ENCODE results near the gene ZSCAN16. TPM values are rescaled to one million over a fixed set of nuclear protein-coding genes. Genes with fewer than 3 reads are reported as not detected.

The ZSCAN16 gene
- total and polyA plus RNA-seq, 9 of the 15 experiments (the other 6 are each of a cell fraction or from before 2014, with no cell fraction given), result 0.08 TPM; not detected in 8

DNA sequence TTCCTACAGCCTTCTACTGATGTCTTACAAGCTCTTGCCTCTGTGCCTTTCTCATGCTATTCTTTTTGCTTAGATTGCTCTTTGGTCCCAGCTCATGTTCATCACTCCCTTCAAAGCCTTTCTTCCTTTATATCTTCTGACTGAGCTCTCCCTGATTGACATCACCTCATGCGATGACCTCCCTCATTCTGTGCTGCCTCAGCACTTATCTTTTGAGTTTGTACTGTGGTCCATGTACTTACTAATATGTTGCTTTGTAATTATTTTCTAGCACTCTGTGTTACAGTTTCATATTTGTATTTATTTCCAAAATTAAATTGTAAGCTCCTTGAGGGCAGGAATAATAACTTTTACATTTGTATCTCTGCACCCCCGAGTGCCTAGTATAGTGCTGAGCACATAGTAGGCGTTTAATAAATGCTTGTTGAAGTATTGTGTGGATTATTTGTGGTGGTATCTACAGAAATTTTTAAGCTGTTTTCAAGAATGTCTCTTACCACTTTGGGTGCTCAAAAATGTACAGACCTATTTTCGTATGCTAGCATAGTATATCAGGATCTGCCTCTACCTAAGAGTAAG is 34.7 kb downstream of the ZSCAN16 start:
- intact Hi-C loops (cut with micrococcal nuclease), result no loop called here
- POLR2A ChIA-PET, result interaction anchor here (1.0 to 1.3 kb wide), 3 partner anchors 12 to 18 kb away, joined by 3 to 12 read pairs (median 3); partner anchors contain the start of gene ZKSCAN8

DNA sequence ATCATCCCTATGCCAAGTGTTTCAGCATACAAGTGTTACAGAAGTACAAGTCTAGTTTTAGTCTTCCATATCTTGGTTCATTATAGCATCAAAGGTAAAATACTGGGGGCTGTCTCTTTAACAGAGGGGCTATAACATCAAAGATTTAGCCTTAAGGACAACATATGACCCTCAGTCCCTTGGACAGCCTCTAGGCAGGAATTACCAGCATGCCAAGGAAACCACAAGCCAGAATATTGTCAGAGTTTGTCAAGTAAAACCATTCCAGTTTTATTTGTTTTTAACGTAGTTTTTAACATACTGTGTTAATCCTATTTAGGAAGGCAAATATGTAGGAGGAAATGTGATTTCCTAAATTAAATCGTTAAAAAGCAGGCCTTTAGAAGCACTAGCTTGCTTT is 35.8 kb downstream of the ZSCAN16 start:
- intact Hi-C loops (cut with micrococcal nuclease), result loop anchor here (5.0 kb wide), 1 partner anchor 52 kb away; no protein-coding TSS in a partner anchor
- CTCF ChIA-PET (ENCODE audit: low intra/inter-chr PET ratio), result no interaction called here
- FAIRE-seq, result no peak

More for the DNA sequence above, 34.7 kb downstream of the ZSCAN16 start:
- CTCF ChIA-PET (ENCODE audit: low intra/inter-chr PET ratio), result no interaction called here
- WGBS (ENCODE audit: insufficient coverage, low coverage, missing lambda C conversion rate), result 88% methylated on average over 4 of the region's 4 CpGs
- Histone ChIP-seq H3K36me3 (ENCODE audit: control insufficient read depth, insufficient read depth, low read length) (peaks cover 42% of the 10 kb centered on the region), H3K4me1 (replicated peaks in 1 of 2; ENCODE audit: control insufficient read depth in 2 of 2, insufficient read depth in 2 of 2, low read length in 2 of 2) (peaks cover 5 to 8% of the 10 kb centered on the region in 2 experiments), H3K9me3 (replicated peaks; ENCODE audit: control insufficient read depth, insufficient read depth, low read depth, low read length) (0 out of 2 replicates have a peak, but pooled peaks cover 4% of the 10 kb centered on the region), H3K4me2 (ENCODE audit: insufficient read depth, low read length) (no peak overlapping the region), H3K27me3 (ENCODE audit: control insufficient read depth in 2 of 2, insufficient read depth in 2 of 2, low read length in 2 of 2) (no peaks in the 10 kb centered on the region), H4K20me1 (replicated peaks; ENCODE audit: control insufficient read depth, insufficient read depth, low read length) (no peaks in the 10 kb centered on the region), H3K9me1 (ENCODE audit: control insufficient read depth, insufficient read depth, low read length) (no peaks in the 10 kb centered on the region), H3K79me2 (ENCODE audit: control insufficient read depth, insufficient read depth, low read length) (no peaks in the 10 kb centered on the region), H2AFZ (ENCODE audit: low read depth, low read length) (no peak overlapping the region), H3K4me3 (no peak overlapping the region), H3K9ac (ENCODE audit: insufficient read depth in 1 of 2, low read depth in 2 of 2, low read length in 2 of 2) (no peak overlapping the region), H3K27ac (ENCODE audit: extremely low read depth, low read depth, low read length) (no peak overlapping the region)
- in situ Hi-C loops (cut with MboI), result no loop called here
- no peak for FAIRE-seq
- peak; percentile 26; the same call in 1 of the 2 replicates for TF ChIP-seq C11orf30 (IDR thresholded peaks at IDR 0.05; ENCODE audit: low read depth)
- peak; percentile 78 for TF ChIP-seq ZNF316 (IDR thresholded peaks at IDR 0.05)
- peak; percentile 62; the same call in 1 of the 2 replicates for TF ChIP-seq ADNP (tag; IDR thresholded peaks at IDR 0.05)
- TF ChIP-seq GABPB2 (CRISPR knock-in tag; conservative IDR thresholded peaks at IDR 0.05), result no peak
- peak; percentile 96 for TF ChIP-seq ZKSCAN1 (IDR thresholded peaks at IDR 0.05; ENCODE audit: low read depth, low read length)
- peak; percentile 32; the same call in 1 of the 2 replicates for TF ChIP-seq MAFG (tag; conservative IDR thresholded peaks at IDR 0.05)
- no peak for TF ChIP-seq ZNF644 (tag; IDR thresholded peaks at IDR 0.05; ENCODE audit: low read depth)
- peak; percentile 67 for TF ChIP-seq TRIM28 (IDR thresholded peaks at IDR 0.05)
- DNase-seq (ENCODE audit: extremely low read depth in 1 of 4, low spot score in 3 of 4), result no peak
- no peak for ATAC-seq
- no TSS peak for BruUV-seq (replicated peaks)

More for the DNA sequence above, 35.8 kb downstream of the ZSCAN16 start:
- Histone ChIP-seq H3K9ac (ENCODE audit: insufficient read depth in 1 of 2, low read depth in 2 of 2, low read length in 2 of 2) (no peak overlapping the region), H4K20me1 (replicated peaks; ENCODE audit: control insufficient read depth, insufficient read depth, low read length) (no peaks in the 10 kb centered on the region), H3K79me2 (ENCODE audit: control insufficient read depth, insufficient read depth, low read length) (no peaks in the 10 kb centered on the region), H3K27me3 (ENCODE audit: control insufficient read depth in 2 of 2, insufficient read depth in 2 of 2, low read length in 2 of 2) (no peaks in the 10 kb centered on the region), H3K4me1 (replicated peaks in 1 of 2; ENCODE audit: control insufficient read depth in 2 of 2, insufficient read depth in 2 of 2, low read length in 2 of 2) (peaks cover 5 to 8% of the 10 kb centered on the region in 2 experiments), H2AFZ (ENCODE audit: low read depth, low read length) (no peak overlapping the region), H3K36me3 (ENCODE audit: control insufficient read depth, insufficient read depth, low read length) (peaks cover 31% of the 10 kb centered on the region; the same call in 2 of the 3 replicates), H3K4me3 (no peak overlapping the region), H3K9me1 (ENCODE audit: control insufficient read depth, insufficient read depth, low read length) (no peaks in the 10 kb centered on the region), H3K9me3 (replicated peaks; ENCODE audit: control insufficient read depth, insufficient read depth, low read depth, low read length) (0 out of 2 replicates have a peak, but pooled peaks cover 4% of the 10 kb centered on the region), H3K4me2 (ENCODE audit: insufficient read depth, low read length) (no peak overlapping the region), H3K27ac (ENCODE audit: extremely low read depth, low read depth, low read length) (no peak overlapping the region)
- in situ Hi-C loops (cut with MboI), result no loop called here
- POLR2A ChIA-PET, result interaction anchor here (0.6 to 1.0 kb wide), 2 partner anchors 12 to 94 kb away, joined by 3 read pairs; no protein-coding TSS in a partner anchor
- 57% methylated on average over 2 of the region's 2 CpGs for WGBS (ENCODE audit: insufficient coverage, low coverage, missing lambda C conversion rate)
- BruUV-seq (replicated peaks), result no TSS peak
- TF ChIP-seq POU5F1 (IDR thresholded peaks at IDR 0.05; ENCODE audit: borderline replicate concordance, low read depth, low read length, partially characterized antibody), result no peak
- peak; percentile 39; the same call in 1 of the 2 replicates for TF ChIP-seq POLR2AphosphoS5 (IDR thresholded peaks at IDR 0.05; ENCODE audit: control insufficient read depth, insufficient read depth, low read depth, low read length)
- peak; percentile 45; the same call in 1 of the 2 replicates for TF ChIP-seq POLR2A (conservative IDR thresholded peaks at IDR 0.05)
- TF ChIP-seq ZFP30 (CRISPR knock-in tag; IDR thresholded peaks at IDR 0.05; ENCODE audit: borderline replicate concordance), result no peak
- DNase-seq (ENCODE audit: extremely low read depth in 1 of 4, low spot score in 3 of 4) (no peak), ATAC-seq (no peak)
